C4-2B (cell line): ENCODE data around the gene DYNLT2.

ENCODE experiments used
- ZFX ChIP-seq: fragments of 450-650 bp; IDR thresholded peaks from 2 replicates; pipeline ENCODE4 v1.6.1; 2017
- TF ChIP-seq, protein P1 (sequence below): fragments of 450-650 bp; conservative IDR thresholded peaks from 2 replicates; pipeline ENCODE4 v1.5.1; 2017; ENCODE audit warnings: mild to moderate bottlenecking

- no peak for TF ChIP-seq ZFX
- TF ChIP-seq, protein P1, sequence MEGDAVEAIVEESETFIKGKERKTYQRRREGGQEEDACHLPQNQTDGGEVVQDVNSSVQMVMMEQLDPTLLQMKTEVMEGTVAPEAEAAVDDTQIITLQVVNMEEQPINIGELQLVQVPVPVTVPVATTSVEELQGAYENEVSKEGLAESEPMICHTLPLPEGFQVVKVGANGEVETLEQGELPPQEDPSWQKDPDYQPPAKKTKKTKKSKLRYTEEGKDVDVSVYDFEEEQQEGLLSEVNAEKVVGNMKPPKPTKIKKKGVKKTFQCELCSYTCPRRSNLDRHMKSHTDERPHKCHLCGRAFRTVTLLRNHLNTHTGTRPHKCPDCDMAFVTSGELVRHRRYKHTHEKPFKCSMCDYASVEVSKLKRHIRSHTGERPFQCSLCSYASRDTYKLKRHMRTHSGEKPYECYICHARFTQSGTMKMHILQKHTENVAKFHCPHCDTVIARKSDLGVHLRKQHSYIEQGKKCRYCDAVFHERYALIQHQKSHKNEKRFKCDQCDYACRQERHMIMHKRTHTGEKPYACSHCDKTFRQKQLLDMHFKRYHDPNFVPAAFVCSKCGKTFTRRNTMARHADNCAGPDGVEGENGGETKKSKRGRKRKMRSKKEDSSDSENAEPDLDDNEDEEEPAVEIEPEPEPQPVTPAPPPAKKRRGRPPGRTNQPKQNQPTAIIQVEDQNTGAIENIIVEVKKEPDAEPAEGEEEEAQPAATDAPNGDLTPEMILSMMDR, result no peak
Measured at GRCh38 chr6:169783971-169784820, 32.8 kb upstream of the DYNLT2 start.
